Activated CD4-positive, alpha-beta T cell treated with anti-CD3 and anti-CD28 coated beads for 24 hours (primary cell): ENCODE data around the gene COG2.
"Not testable (repeated sequence)": the region's sequence is repeated elsewhere in the genome, so short reads cannot be mapped to it uniquely, and the experiment has no call there.

Experiments used
- DNase-seq, 2 donors: peaks; one replicate each; pipeline ENCODE4 v3.0.0-alpha.2; 2020; ENCODE audit warnings: low read depth in 2 of 2

COG2 gene

DNA sequence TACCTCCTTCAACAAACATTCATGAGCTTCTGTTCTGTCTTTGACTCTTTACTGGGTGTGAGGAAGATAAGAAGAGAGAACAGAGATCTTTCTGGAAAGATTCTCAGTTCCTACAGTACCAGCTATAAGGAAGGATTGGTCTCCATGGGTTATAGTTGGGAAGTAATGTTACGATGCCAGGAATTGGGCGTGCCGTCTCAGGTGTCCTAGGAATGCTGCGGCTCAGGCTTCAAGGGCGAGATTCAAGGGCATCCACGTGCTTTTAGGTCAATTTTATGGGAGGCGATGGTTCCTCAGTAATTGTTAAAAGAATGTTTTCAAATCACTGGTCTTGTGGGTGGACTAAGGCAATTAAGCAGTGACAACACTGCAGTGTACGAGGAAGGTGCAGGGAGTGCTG is 27.3 kb downstream of the COG2 start:
- no peak for DNase-seq

DNA sequence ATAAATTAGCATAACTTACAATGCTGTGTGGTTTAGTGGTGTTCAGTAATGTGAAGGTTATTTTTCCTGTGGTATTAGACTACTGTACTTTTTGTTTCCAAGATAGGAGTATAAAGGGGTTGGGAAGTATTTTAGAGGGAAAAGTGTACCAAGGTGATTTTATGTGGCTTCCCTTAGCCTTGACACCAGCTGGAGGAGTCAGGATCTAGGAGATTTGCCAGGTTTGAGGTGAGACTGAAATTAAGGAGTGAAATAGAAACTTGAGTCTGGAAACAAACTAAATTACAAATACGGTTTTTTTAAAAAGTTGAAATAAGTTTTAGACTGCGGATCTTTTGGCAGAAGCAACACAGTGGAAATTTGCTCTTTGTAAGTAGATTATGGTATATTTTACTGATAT is 32.3 kb downstream of the COG2 start:
- DNase-seq = no peak

DNA sequence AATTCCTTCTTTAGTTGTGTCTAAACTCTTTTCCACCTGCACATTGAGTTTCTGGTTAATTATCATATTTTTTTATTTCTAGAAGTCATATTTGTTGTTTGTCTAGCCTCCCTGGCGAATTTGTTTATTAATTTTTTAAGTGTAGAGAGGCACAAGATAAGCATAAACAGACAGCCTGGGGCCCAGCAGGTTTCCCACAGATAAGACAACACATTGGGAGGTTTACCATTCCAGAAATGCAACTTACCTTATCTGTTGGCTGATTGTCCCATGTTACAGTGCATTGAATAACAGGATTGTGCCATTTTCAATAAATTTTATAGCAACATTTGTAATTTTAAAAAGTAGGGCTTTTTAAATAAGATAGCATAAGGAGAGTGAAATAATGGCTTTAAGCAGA is 34.9 kb downstream of the COG2 start:
- no peak for DNase-seq

DNA sequence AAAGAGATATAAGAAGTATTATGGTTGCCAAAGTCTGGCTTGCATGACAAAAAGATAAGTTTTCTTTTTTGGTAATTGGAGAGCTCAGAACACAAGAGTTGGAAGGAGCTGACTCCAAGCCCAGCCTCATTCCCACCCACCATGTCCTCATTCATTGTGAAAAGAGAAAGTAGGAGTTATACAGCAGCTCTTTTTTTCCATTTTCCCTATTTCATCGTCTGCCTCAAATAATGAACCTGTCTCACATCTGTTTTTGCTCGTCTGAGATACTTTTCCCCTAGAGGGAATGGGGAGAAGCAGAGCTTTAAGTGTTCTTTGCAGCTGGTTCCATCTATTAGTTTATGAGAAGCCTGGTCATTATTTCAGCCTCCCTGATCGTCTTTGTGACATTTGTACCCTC is 36.9 kb downstream of the COG2 start:
- DNase-seq = no peak

DNA sequence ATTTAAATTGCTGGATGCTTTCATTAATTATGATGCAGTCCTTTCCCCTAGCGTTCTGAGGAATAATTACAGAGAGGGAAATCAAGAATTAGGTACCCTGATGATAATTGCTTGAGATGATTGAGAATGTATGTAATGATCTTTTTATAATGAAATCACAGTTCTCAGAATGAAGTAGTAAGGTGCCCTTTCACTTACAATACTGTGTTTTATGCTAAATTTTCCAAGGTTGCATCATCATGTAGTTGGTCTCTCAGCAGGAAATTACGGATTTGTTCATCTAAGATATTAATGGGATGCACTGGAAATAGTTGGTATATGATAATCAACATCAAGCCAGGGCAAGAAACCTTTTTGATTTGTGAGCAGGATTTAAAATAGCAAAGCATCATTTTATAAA is 37.5 kb downstream of the COG2 start:
- no peak for DNase-seq

DNA sequence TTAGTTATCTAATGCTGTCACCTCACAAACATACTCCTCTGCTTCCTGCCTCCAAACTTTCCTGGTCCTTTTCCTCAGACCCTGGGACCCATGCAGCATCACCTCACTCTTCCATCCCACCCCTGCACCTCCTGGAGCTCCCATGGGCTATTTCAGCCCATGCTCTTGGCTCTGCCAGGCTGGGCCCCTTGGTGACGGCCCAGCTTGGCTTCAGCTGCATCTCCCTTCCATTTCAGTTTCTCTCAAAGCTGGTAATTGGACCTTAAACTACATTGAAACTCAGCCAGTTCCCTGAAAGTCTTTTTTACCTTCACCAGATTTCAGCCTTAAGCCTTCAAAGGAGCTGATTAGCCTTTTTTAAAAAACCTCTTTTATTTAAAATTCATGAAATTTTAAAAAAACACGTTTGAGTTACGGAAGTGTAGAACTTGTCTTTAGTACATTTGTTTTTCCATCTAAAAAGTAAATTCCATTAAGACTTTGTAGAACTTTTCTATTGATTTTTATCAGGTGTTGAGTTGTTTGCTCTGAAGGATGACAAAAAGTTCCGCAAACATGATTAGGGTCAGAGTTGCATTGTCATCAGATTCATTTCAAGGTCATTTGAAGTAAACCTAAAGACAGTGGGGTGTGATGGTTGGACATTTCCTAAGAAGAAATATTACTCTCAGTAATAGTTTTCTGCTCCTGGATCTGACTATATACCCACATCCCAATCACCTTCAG is 38.2 kb downstream of the COG2 start:
- no peak for DNase-seq

DNA sequence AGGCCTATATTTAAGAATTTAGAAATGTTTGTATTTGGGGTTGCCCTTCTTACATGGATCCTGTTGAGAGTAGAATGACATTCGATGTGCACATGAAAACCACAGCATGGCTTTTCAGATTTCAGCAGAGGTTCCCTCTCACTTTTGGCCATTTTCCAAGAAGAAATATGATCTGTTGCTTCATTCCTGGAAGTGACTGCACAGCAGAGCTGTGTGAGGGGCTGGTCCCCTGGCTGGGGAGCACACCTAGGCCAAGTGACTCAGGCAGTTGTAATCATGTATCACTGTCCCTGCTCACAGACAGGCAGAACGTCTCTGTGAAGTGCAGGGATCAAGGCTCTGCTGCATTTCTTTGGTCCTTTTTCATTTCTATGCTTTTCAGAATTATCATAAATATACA is 39.3 kb downstream of the COG2 start:
- no peak for DNase-seq

DNA sequence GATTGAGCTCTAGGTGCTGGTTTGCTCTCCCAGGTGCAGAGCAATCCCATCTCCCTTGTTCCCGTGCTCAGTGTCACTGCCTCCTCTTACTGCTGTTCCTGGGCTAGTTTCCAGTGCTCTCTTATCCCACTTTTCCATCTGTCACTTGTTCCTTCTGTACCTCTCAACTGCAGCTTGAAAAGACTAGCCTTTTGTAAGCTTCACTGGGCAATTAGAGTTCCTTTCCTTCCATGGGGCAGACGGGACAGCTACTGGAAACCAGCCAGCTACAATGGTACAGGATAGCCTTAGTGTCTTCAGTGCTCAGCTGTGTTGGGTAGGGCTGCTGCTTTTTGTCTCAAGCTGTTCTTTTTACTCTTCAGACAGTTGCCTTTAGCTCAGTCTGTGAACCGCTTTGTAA is 40.0 kb downstream of the COG2 start:
- no peak for DNase-seq

DNA sequence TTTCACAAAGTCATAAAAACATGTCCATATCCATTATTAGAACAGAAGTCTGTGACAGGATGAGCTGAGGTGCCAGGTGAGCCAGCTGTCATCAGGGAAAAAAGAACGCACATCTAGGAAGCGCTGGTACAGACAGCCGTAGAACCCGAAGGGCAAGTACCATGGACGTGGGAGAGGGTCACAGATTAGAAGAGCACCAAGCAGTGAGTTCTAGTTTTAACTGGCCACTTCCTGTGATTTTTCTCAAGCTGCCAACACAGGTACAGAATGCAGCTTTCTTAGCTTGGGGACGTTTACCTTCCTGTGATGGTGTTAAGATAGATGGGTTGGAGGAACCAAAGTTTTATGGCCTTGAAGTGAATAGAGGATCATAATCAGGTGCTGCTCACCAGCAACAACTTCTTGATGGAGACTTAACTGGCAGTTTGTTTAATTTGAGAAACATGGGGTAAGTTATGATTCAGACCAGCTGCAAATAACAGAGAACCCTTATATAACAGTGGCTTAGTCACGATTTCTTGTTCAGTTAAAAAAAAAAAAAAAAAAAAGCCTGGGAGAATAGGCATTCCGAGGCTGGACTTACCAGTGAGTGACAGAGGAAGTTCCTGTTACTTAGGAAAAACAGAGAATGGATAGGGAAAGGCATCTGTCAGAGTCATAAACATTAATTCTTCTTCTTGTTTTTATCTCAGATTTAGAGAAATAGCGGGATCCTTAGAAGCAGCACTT is 40.8 kb downstream of the COG2 start:
- no peak for DNase-seq

DNA sequence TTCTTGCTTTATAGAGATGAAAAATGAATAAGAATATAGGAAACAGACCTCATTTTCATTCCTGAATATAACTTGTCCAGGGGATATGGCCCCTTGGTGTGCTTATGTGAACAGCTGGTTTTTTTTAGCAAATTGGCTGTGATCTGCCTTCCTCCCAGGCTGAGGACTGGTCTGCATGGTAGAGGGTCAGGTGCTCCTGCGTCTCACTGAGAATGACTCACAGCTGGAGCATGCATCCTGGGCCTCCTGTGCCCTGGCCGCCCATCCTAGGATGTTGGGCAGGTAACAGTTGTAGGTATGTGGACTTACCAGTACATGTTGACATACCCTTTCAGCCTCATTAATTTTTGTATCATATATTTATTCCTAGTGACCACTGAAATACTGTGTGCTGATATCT is 41.9 kb downstream of the COG2 start:
- DNase-seq = no peak

DNA sequence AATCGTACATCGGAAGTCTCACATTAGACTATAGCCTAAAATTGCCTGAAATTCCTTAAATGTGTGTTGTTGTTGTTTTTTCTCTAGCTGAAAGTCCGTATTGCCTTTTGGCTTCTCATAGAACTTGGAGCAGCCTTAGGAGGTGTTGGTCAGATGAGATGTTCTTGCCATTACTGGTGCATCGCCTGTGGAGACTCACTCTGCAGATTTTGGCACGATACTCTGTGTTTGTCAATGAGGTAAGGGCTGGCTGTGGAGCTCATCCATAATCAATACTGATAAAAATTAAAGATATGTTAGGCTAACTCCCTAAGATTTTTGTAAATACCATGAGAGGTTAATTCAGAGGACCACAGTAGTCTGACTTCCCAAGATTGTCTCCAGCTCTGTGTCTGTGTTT is 42.7 kb downstream of the COG2 start:
- no peak for DNase-seq

DNA sequence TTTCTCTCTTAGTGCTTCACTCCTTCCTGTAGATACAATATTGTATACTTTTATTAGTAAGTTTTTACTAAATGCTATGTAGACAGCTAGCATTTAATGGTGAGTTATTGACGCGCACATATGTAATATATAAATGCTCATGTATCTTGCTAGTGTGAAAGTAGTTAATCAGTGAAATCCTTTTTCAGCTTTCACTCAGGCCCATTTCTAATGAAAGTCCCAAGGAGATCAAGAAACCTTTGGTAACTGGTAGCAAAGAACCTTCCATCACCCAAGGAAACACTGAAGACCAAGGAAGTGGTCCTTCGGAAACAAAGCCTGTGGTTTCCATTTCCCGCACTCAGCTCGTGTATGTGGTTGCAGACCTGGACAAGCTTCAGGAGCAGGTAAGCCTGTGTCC is 44.5 kb downstream of the COG2 start:
- DNase-seq = no peak

DNA sequence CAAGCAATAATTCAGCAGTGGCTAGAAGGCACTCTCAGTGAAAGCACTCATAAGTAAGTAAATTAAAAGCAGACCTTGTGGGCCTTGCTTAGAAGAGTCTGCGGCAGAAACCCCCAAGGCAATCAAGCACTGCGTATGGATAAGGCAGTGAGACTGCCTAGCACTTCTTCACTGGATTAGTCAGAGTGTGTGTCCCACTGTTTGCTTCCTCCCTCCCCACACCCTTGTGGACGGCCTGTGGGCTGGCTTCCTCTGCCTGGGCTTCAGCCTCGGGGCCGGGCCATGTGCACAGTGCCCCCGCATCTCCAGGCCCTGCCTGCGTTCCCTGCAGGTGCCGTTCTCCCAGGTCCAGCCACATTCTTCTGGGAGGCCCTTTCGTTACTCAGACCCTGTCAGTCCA is 47.8 kb downstream of the COG2 start:
- DNase-seq = no peak

DNA sequence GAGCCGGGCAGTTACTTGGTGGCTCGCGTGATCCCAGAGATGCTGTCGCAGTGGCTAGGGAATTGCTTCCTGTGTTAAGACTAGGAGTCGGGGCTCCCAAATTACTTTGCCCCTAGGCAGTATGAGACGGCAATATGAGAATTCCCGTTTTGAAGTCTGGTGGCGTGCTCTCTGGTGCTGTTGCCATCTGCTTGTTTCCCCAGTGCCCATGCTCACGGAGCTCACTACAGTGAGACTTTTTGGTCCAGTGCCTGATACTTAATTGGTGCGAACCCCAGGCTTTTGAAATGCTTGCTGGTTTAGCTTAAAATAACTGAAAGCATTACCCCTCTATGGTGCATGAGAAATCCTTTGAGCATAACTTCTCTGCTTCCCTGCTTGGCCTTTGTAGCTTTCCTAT is 49.3 kb downstream of the COG2 start:
- DNase-seq = no peak

DNA sequence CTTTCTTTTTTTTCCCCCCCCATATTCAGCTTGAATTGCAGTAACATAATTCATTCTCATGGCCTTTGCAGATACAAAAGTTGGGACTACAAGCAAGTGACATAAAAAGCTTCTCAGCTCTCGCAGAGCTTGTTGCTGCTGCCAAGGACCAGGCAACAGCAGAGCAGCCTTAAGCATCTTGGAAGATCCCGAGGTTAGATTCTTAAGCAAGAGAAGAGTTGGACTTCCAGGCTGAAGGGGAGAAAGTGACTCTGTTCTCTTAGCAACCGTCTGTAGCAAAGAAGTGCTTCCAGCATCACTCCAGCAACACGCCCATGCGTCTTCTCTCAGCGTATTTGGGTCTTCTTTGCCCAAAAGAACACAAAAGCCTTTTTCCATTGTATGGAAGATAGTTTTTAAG is 50.9 kb downstream of the COG2 start:
- no peak for DNase-seq

DNA sequence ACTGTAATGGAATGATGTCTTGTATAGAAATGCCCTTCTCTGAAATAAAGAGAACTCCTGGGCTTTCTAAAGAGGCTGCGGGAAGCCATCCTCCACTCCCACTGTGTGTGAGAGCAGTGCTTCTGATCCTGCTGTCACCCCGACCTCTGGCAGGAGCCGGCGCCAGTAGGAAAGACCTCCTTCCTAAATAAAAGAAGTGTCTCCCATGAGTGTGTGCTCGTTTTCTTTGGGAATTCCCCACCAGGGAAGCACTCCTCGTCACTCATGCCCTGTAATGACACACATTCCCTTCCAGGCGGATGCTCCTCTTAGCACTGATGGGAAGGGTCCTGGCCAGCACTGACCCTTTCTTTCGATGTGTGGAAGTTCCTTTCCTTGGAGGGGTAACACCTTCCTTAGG is 51.5 kb downstream of the COG2 start:
- no peak for DNase-seq

DNA sequence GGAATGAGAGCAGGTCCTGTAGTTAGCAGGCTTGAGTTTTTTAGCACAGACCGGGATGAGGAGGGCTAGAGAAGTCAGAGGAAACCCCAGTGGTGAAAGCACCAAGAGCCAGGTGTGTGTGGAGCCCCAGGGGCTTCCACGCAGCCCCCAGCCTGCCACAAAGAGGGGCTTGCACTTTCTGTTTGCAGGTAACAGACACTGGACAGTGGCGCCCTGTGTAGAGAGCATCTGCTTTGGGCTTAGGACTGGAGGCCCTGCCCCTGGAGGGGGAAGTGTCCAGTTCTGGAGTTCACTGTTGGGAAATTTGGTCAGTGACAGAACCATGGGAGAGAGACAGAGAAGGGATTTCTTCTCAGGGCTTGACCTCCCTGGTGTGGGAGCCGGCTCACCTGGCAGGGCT is 52.2 kb downstream of the COG2 start:
- no peak for DNase-seq

DNA sequence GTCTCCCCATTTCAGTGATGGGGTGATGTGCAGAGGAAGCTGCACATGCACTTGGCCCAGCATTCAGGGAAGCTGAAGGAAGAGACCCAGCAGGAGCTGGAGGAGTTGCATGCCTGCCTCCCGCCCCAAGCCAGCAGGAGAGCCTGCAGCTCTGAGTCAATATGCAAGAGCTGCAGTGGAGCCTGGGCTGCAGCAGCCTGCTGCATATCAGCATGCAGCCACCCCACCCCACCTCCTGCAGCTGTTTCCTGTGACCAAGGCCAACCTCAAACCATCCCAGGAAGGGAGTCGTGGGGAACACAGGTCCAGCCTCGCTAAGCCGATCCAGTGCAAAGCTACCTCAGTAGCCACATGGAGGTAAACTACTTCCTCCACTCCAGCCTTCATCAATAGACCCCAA is 52.7 kb downstream of the COG2 start:
- DNase-seq = no peak

DNA sequence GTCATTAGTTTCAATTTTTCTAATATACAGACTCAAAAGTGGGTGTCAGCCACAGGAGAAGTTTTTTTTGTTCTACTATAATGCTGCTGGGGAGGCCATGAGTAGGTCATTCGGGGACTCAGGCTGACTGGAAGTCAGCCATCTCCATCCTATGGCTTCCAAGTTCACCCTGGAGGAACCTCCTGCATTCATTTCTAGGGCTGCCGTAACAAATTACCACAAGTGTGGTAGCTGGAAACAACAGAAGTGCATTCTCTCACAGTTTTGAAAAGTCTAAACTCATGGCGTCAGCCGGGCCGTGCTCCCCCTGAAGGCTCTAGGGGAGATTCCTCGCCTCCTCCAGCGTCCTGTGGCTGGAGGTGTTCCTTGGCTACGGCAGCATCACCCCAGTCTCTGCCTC is 53.9 kb downstream of the COG2 start:
- DNase-seq = no peak

DNA sequence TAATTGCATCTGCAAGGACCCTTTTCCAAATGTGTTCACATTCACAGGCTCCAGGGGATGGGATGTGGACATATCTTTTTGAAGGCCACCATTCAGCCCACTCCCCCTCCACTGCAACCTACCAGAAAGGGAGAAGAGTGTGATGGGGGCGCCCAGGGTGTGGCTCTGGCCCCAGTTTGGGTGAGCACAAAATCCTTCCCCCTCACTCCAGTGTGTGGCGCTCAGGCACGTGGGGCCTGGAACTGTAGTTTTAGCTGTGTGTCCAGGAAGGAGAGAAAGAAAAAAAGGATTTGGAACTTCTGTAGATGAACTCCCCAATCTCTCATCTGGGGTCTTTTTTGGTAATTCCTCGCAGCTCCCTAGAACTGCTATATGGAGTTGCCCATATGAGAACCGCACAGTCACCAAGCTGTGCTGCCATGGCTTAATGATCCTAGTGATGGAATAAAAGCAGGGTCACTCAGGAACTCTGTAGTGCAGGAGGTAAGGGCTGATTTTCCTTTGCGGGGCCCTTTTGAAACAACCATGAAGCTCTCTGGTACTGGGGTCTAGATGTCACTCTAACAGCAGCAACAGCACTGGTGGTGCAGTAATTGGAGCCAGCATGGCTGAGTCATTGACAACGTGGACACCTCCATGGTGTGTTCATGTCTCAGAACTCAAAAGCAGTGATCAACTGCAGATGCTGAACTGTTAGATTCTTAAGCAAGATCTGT is 54.6 kb downstream of the COG2 start:
- no peak for DNase-seq

DNA sequence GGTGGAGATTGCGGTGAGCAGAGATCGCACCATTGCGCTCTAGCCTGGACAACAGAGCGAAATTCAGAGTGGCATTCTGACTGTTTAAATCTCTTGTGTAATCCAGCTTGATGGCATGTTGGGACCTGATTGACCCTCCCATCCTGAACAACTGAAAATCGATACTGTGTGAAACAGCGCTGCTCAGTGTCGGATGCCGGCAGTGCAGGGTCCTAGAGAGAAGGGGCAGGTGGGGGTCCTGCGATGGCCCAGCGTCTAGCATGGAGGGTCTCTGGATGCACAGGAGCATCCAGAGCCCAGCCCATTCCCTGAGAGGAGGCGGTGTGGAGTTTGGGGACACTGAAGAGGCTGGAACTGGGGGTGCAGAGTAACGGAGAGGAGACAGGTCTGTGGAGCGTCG is 55.8 kb downstream of the COG2 start:
- DNase-seq = no peak

DNA sequence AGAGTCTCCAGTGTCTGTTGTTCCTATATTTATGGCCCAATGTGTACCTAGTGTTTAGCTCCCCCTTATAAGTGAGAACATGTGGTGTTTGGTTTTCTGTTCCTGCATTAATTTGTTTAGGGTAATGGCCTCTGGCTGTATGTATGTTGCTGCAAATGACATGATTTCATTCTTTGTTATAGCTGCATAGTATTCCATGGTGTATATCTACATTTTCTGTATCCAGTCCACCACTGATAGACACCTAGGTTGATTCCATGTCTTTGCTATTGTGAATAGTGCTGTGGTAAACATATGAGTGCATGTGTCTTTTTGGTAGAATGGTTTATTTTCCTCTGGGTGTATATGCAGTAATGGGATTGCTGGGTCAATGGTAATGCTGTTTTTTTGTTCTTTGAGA is 56.7 kb downstream of the COG2 start:
- DNase-seq = not testable (repeated sequence)

DNA sequence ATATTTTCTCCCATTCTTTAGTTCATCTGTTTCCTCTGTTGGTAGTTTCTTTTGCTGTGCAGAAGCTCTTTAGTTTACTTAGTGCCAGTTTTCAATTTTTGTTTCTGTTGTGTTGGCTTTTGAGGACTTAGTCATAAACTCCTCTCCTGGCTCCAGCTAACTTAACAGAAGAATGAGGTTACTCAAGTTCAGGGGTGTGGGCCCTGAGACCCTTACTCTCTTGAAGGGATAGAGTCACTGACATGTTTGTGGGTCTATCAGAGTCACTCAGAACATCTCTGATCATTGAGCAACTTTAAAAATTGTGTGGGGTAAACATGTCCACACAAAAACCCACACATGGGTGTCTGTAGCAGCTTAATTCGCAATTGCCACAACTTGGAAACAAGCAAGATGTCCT is 57.4 kb downstream of the COG2 start:
- no peak for DNase-seq
